Choroid plexus epithelial cell (primary cell): ENCODE results near the gene HK3.
A peak's percentile ranks its signal among the peaks of the same experiment; 100 is the strongest.

Source experiments
- DNase-seq: peaks from one replicate; pipeline ENCODE4 v3.0.0-alpha.2; 2010; ENCODE audit warnings: low read depth
- H3K4me3 ChIP-seq: 2 replicates; pipeline ENCODE4 v1.5.1; 2011; ENCODE audit warnings: low read depth, mild to moderate bottlenecking, control low read depth, low read length, moderate library complexity
- TF ChIP-seq, protein P1 (sequence below): conservative IDR thresholded peaks from 2 replicates; pipeline ENCODE4 v1.5.1; 2011; ENCODE audit warnings: low read depth, mild to moderate bottlenecking, control low read depth, inconsistent platforms, low read length, moderate library complexity

HK3 gene

GRCh38 chr5:176844281-176844680 lies 54.9 kb downstream of the HK3 start:
- no peak for DNase-seq
- H3K4me3 ChIP-seq = no peak overlapping the region
- TF ChIP-seq, protein P1, sequence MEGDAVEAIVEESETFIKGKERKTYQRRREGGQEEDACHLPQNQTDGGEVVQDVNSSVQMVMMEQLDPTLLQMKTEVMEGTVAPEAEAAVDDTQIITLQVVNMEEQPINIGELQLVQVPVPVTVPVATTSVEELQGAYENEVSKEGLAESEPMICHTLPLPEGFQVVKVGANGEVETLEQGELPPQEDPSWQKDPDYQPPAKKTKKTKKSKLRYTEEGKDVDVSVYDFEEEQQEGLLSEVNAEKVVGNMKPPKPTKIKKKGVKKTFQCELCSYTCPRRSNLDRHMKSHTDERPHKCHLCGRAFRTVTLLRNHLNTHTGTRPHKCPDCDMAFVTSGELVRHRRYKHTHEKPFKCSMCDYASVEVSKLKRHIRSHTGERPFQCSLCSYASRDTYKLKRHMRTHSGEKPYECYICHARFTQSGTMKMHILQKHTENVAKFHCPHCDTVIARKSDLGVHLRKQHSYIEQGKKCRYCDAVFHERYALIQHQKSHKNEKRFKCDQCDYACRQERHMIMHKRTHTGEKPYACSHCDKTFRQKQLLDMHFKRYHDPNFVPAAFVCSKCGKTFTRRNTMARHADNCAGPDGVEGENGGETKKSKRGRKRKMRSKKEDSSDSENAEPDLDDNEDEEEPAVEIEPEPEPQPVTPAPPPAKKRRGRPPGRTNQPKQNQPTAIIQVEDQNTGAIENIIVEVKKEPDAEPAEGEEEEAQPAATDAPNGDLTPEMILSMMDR = no peak

DNA sequence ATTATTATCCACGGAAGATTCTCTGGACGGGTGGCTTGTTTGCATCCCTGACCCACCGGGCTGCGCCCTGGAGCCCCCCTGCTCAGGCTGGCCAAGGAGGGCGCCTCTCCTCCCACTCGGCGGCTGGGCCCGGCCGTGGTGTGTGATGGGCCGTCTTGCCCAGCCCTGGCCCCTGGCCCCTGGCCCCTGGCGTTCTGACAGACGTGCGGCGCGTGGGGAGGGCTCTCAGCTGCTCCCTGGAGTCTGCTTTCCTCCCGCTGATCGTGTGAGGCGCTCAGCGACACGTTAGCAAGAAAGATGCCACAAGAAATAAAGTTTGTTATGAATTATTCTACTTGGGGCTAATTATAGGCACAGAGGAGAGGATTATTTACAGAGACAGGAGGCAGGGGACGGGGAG lies 55.5 kb downstream of the HK3 start:
- no peak for DNase-seq
- TF ChIP-seq, protein P1 = no peak
- no peak overlapping the region for H3K4me3 ChIP-seq

GRCh38 chr5:176837707-176838115 lies 61.4 kb downstream of the HK3 start:
- peak; percentile 92 for DNase-seq
- TF ChIP-seq, protein P1 = no peak
- no peak overlapping the region for H3K4me3 ChIP-seq

- TF ChIP-seq, protein P1 = no peak
- H3K4me3 ChIP-seq = no peak overlapping the region
- DNase-seq = no peak
Observed at GRCh38 chr5:176836811-176837706, 62.1 kb downstream of the HK3 start.

- H3K4me3 ChIP-seq = no peak overlapping the region
- TF ChIP-seq, protein P1 = no peak
- DNase-seq = no peak
Observed at GRCh38 chr5:176835918-176836317, 63.2 kb downstream of the HK3 start.

- DNase-seq = no peak
- TF ChIP-seq, protein P1 = no peak
- H3K4me3 ChIP-seq = no peak overlapping the region
Observed at GRCh38 chr5:176833286-176833685, 65.9 kb downstream of the HK3 start.

DNA sequence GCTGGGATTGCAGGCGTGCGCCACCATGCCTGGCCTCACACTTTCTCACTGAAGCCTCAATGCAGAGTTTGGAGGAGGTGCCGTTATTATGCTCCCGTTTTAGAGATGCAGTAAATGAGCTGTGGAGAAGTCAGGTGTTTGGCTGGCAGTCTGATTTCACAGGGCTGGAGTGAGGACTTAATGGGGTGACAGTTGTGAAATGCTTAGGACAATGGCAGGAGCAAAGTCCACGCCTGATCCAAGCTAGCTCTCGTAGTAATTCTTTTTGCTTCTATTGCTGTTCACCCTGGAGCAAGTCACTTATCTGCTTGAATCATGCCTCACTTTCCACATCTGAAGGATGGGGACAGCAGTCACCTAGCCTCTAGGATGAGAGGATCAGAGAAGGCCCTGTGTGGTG lies 67.0 kb downstream of the HK3 start:
- no peak for DNase-seq
- no peak overlapping the region for H3K4me3 ChIP-seq
- TF ChIP-seq, protein P1 = no peak
